ENCODE data around the gene LGALS3BP.
"Not testable (repeated sequence)": the region's sequence is repeated elsewhere in the genome, so short reads cannot be mapped to it uniquely, and the experiment has no call there.

LGALS3BP gene

GRCh38 chr17:78979780-78980623, at the start of gene LGALS3BP:
TSS of gene LGALS3BP (minus strand) at chr17:78979923. CDS start at chr17:78977191, 2,732 bp downstream.
- DNase-seq: peak; percentile 10

- no peak for DNase-seq
Observed at GRCh38 chr17:79028496-79029326, 49.0 kb upstream of the LGALS3BP start.

- no peak for DNase-seq
Observed at GRCh38 chr17:79027925-79028491, 48.3 kb upstream of the LGALS3BP start.

GRCh38 chr17:79027274-79027924, 47.7 kb upstream of the LGALS3BP start:
- DNase-seq: no peak

GRCh38 chr17:79026376-79027273, 46.9 kb upstream of the LGALS3BP start:
- DNase-seq: no peak

GRCh38 chr17:79024901-79025737, 45.4 kb upstream of the LGALS3BP start:
- DNase-seq: no peak

GRCh38 chr17:79023886-79024771, 44.4 kb upstream of the LGALS3BP start, which contains the start of gene C1QTNF1:
TSS of gene C1QTNF1 (plus strand) at chr17:79024169. CDS start at chr17:79043969, 19,800 bp downstream.
- DNase-seq: peak; percentile 47

GRCh38 chr17:79023180-79023705, 43.5 kb upstream of the LGALS3BP start:
- no peak for DNase-seq

- DNase-seq: no peak
Observed at GRCh38 chr17:79022507-79022991, 42.8 kb upstream of the LGALS3BP start.

- not testable (repeated sequence) for DNase-seq
Observed at GRCh38 chr17:79021929-79022328, 42.2 kb upstream of the LGALS3BP start.

GRCh38 chr17:79020631-79021301, 41.0 kb upstream of the LGALS3BP start:
- no peak for DNase-seq

GRCh38 chr17:79019632-79020584, 40.2 kb upstream of the LGALS3BP start:
- DNase-seq: peak; percentile 50

GRCh38 chr17:79019261-79019631, 39.5 kb upstream of the LGALS3BP start:
- DNase-seq: no peak

- no peak for DNase-seq
Observed at GRCh38 chr17:79018370-79018695, 38.6 kb upstream of the LGALS3BP start.

- no peak for DNase-seq
Observed at GRCh38 chr17:79017546-79018369, 38.0 kb upstream of the LGALS3BP start.

GRCh38 chr17:79014158-79014758, 34.5 kb upstream of the LGALS3BP start:
- no peak for DNase-seq

All from activated naive CD4-positive, alpha-beta T cell treated with Interleukin-2 at 50 U/mL for 16 hours (primary cell).